ENCODE measurements around the gene CAMK2A.

- no peak for TF ChIP-seq EZH2phosphoT487 (IDR thresholded peaks at IDR 0.05; ENCODE audit: borderline replicate concordance, low read depth)
- TF ChIP-seq CTCF (IDR thresholded peaks at IDR 0.05) = no peak
- no peak for TF ChIP-seq EP300 (IDR thresholded peaks at IDR 0.05; ENCODE audit: borderline replicate concordance in 1 of 2, low read depth in 1 of 2, low read length in 1 of 2)
- no peak for TF ChIP-seq GATA2 (CRISPR knock-in tag; IDR thresholded peaks at IDR 0.05)
- no peak for TF ChIP-seq SMC3 (IDR thresholded peaks at IDR 0.05; ENCODE audit: low read depth, low read length)
- TF ChIP-seq ELF1 (IDR thresholded peaks at IDR 0.05) = no peak
- no peak for TF ChIP-seq USF2 (IDR thresholded peaks at IDR 0.05; ENCODE audit: borderline replicate concordance, low read depth, low read length)
- TF ChIP-seq RAD21 (IDR thresholded peaks at IDR 0.05; ENCODE audit: low read length) = no peak
These were observed 54.1 kb downstream of the CAMK2A start for GRCh38 chr5:150235500-150235854.
